HL-60 (cell line): ENCODE data around the gene AFF2.

Source experiments
- DNase-seq, 2 experiments: peaks; one replicate each; pipeline ENCODE4 v3.0.0-alpha.2; 2010 to 2020; ENCODE audit warnings: low read depth in 1 of 2, low spot score in 1 of 2
- H3K27ac ChIP-seq: fragments of 250-450 bp; sonication (Bioruptor Pico); replicated peaks from 2 replicates; pipeline ENCODE4 v1.5.1; 2020; ENCODE audit warnings: mild to moderate bottlenecking, moderate library complexity
- H3K27me3 ChIP-seq: fragments of 250-450 bp; sonication (Bioruptor Pico); 2 replicates; pipeline ENCODE4 v1.5.1; 2021; ENCODE audit warnings: mild to moderate bottlenecking, moderate library complexity; ENCODE audit not compliant: insufficient read depth, poor library complexity, severe bottlenecking
- H3K4me3 ChIP-seq: replicated peaks from 2 replicates; pipeline ENCODE4 v1.5.1; 2011; ENCODE audit warnings: mild to moderate bottlenecking, control low read depth, low read length; ENCODE audit not compliant: insufficient read depth
- GABPA ChIP-seq: IDR thresholded peaks from 2 replicates; pipeline ENCODE4 v1.6.1; 2012; ENCODE audit warnings: low read depth
- POLR2AphosphoS5 ChIP-seq: IDR thresholded peaks from 2 replicates; pipeline ENCODE4 v1.6.1; 2012; ENCODE audit warnings: low read depth
- SPI1 ChIP-seq: IDR thresholded peaks from 2 replicates; pipeline ENCODE4 v1.6.1; 2012; ENCODE audit warnings: low read depth, mild to moderate bottlenecking, borderline replicate concordance
- TF ChIP-seq, protein P1 (sequence below): IDR thresholded peaks from 2 replicates; pipeline ENCODE4 v1.6.1; 2012; ENCODE audit warnings: low read depth; ENCODE audit not compliant: insufficient replicate concordance
- TF ChIP-seq, protein P2 (sequence below): IDR thresholded peaks from one replicate; pipeline ENCODE4 v1.5.1; 2011; ENCODE audit warnings: low read length, control low read depth, inconsistent platforms; ENCODE audit not compliant: insufficient read depth

AFF2 gene

DNA sequence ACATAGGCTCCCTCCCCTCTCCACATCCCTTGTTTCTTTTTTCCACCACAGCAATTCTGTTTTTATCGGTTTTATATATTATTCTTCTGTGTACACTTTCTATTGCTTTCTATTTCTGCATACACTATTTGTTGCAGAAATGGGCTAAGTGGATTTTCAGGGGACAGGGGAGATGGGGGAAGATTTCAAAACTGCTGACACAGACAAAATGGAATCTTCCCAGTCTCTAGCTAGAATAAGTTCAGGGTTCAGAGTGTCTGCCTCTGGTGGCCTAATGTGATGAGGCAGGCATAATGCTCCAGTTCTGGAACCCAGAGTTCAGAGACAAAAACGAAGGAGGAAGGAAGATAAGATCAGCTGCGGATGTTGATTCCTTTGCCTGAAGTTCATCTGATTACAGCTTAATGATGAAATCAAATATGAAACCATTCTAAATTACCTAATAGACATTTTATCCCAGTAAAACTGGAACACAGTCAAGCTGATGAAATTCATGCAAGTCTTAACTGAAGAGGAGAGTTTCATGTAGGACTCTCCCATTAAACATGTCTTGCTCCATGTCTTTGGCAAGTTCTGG is 447.1 kb downstream of the AFF2 start:
- DNase-seq: peak; percentile 17 to 40
- Histone ChIP-seq H3K27ac (no peak overlapping the region), H3K4me3 (no peak overlapping the region), H3K27me3 (no peaks in the 10 kb centered on the region)
- TF ChIP-seq POLR2AphosphoS5 (no peak), GABPA (no peak), SPI1 (no peak)
- TF ChIP-seq, protein P1, sequence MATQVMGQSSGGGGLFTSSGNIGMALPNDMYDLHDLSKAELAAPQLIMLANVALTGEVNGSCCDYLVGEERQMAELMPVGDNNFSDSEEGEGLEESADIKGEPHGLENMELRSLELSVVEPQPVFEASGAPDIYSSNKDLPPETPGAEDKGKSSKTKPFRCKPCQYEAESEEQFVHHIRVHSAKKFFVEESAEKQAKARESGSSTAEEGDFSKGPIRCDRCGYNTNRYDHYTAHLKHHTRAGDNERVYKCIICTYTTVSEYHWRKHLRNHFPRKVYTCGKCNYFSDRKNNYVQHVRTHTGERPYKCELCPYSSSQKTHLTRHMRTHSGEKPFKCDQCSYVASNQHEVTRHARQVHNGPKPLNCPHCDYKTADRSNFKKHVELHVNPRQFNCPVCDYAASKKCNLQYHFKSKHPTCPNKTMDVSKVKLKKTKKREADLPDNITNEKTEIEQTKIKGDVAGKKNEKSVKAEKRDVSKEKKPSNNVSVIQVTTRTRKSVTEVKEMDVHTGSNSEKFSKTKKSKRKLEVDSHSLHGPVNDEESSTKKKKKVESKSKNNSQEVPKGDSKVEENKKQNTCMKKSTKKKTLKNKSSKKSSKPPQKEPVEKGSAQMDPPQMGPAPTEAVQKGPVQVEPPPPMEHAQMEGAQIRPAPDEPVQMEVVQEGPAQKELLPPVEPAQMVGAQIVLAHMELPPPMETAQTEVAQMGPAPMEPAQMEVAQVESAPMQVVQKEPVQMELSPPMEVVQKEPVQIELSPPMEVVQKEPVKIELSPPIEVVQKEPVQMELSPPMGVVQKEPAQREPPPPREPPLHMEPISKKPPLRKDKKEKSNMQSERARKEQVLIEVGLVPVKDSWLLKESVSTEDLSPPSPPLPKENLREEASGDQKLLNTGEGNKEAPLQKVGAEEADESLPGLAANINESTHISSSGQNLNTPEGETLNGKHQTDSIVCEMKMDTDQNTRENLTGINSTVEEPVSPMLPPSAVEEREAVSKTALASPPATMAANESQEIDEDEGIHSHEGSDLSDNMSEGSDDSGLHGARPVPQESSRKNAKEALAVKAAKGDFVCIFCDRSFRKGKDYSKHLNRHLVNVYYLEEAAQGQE: no peak
- TF ChIP-seq, protein P2, sequence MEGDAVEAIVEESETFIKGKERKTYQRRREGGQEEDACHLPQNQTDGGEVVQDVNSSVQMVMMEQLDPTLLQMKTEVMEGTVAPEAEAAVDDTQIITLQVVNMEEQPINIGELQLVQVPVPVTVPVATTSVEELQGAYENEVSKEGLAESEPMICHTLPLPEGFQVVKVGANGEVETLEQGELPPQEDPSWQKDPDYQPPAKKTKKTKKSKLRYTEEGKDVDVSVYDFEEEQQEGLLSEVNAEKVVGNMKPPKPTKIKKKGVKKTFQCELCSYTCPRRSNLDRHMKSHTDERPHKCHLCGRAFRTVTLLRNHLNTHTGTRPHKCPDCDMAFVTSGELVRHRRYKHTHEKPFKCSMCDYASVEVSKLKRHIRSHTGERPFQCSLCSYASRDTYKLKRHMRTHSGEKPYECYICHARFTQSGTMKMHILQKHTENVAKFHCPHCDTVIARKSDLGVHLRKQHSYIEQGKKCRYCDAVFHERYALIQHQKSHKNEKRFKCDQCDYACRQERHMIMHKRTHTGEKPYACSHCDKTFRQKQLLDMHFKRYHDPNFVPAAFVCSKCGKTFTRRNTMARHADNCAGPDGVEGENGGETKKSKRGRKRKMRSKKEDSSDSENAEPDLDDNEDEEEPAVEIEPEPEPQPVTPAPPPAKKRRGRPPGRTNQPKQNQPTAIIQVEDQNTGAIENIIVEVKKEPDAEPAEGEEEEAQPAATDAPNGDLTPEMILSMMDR: no peak

DNA sequence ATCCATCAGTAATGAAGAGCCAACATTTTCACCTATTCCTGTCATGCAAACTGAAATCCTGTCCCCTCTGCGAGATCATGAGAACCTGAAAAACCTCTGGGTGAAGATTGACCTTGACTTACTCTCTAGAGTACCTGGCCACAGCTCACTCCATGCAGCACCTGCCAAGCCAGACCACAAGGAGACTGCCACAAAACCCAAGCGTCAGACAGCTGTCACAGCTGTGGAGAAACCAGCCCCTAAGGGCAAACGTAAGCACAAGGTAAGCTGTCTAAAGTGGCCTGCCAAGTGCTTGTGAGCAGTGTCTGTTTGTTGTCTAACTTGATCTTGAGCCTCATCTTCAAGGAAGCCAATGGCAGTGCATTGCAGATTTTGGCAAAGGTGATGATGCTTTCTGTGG is 455.9 kb downstream of the AFF2 start:
- H3K4me3 ChIP-seq: no peak overlapping the region
- no peak overlapping the region for H3K27ac ChIP-seq
- no peak for DNase-seq
- H3K27me3 ChIP-seq: no peaks in the 10 kb centered on the region
- TF ChIP-seq POLR2AphosphoS5 (no peak), SPI1 (no peak), GABPA (no peak)
- TF ChIP-seq, protein P1: no peak
- TF ChIP-seq, protein P2: no peak

DNA sequence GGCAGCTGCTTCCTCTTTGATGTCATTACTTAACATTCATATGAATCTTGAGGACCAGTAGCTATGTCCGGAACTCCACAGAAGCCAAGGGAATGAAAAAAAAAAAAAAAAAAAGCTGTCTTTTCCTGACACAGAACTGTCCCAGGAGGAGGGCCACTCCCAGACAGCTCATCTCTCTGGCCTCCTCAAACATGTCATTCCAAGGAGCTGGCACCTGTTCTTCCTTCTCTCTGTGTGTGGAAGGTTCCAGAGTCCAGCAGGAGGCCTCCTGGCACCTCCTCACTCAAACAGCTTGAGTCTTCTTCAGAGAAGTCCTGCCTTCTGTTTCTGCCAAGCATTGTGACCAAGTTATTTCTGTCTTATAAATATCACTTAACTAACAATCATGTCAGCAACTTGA is 458.5 kb downstream of the AFF2 start:
- no peaks in the 10 kb centered on the region for H3K27me3 ChIP-seq

More for the DNA sequence above, 458.5 kb downstream of the AFF2 start:
- H3K27ac ChIP-seq: no peak overlapping the region
- DNase-seq: no peak
- no peak for TF ChIP-seq GABPA
- TF ChIP-seq, protein P1: no peak
- TF ChIP-seq POLR2AphosphoS5: no peak
- TF ChIP-seq, protein P2: no peak
- TF ChIP-seq SPI1: no peak
- no peak overlapping the region for H3K4me3 ChIP-seq
